Liver (tissue), 9 donors: Measurements from ENCODE around the gene AHRR. TPM values are rescaled to one million over a fixed set of nuclear protein-coding genes. Genes with fewer than 3 reads are reported as not detected.
"Not testable (repeated sequence)": the region's sequence is repeated elsewhere in the genome, so short reads cannot be mapped to it uniquely, and the experiment has no call there.

ENCODE experiments used
- DNase-seq: peaks from one replicate; pipeline ENCODE4 v3.0.0-alpha.2; 2017; ENCODE audit warnings: low spot score
- H3K27ac ChIP-seq, 2 donors: one replicate each; pipeline ENCODE4 v1.7.0; 2013; ENCODE audit warnings: inconsistent platforms in 2 of 2, low read length in 2 of 2, control low read depth in 1 of 2, low read depth in 1 of 2, mild to moderate bottlenecking in 1 of 2
- H3K27me3 ChIP-seq, 4 donors: one replicate each; pipeline versions ENCODE4 v1.6.1 to v1.7.0; 2013; ENCODE audit warnings: low read length in 3 of 4, inconsistent platforms in 1 of 4, mild to moderate bottlenecking in 1 of 4, moderate library complexity in 1 of 4; ENCODE audit not compliant: control insufficient read depth in 4 of 4, insufficient read depth in 4 of 4
- H3K36me3 ChIP-seq, 4 donors: one replicate each; pipeline versions ENCODE4 v1.6.1 to v1.7.0; 2013; ENCODE audit warnings: low read length in 3 of 4, mild to moderate bottlenecking in 3 of 4, low read depth in 1 of 4, moderate library complexity in 1 of 4; ENCODE audit not compliant: control insufficient read depth in 4 of 4, insufficient read depth in 3 of 4
- H3K4me1 ChIP-seq, 4 donors: one replicate each; pipeline versions ENCODE4 v1.6.1 to v1.7.0; 2013; ENCODE audit warnings: low read length in 3 of 4, mild to moderate bottlenecking in 3 of 4, moderate library complexity in 1 of 4; ENCODE audit not compliant: control insufficient read depth in 4 of 4, insufficient read depth in 4 of 4
- H3K4me3 ChIP-seq, 3 donors: one replicate each; pipeline versions ENCODE4 v1.6.1 to v1.7.0; 2013; ENCODE audit warnings: low read length in 3 of 3, control low read depth in 1 of 3, low read depth in 1 of 3, mild to moderate bottlenecking in 1 of 3
- H3K9ac ChIP-seq, 2 donors: one replicate each; pipeline ENCODE4 v1.7.0; 2013; ENCODE audit warnings: low read length in 2 of 2, mild to moderate bottlenecking in 2 of 2, moderate library complexity in 2 of 2, control low read depth in 1 of 2, low read depth in 1 of 2
- H3K9me3 ChIP-seq, 4 donors: one replicate each; pipeline versions ENCODE4 v1.6.1 to v1.7.0; 2013; ENCODE audit warnings: low read length in 3 of 4; ENCODE audit not compliant: control insufficient read depth in 4 of 4
- ATF3 ChIP-seq: IDR thresholded peaks from 2 replicates; pipeline ENCODE4 v1.6.1; 2016; ENCODE audit warnings: antibody characterized with exemption
- CTCF ChIP-seq: fragments of 150-350 bp; IDR thresholded peaks from 2 replicates; pipeline ENCODE4 v1.5.1; 2017; ENCODE audit warnings: improper control_type of control experiment, low read depth, low read length; ENCODE audit not compliant: missing input control
- EGR1 ChIP-seq, 2 donors: IDR thresholded peaks; 2 replicates each; pipeline ENCODE4 v1.6.1; 2016 to 2018; ENCODE audit warnings: antibody characterized with exemption in 2 of 2, low read depth in 2 of 2
- FOXA1 ChIP-seq: IDR thresholded peaks from 2 replicates; pipeline ENCODE4 v1.6.1; 2016; ENCODE audit warnings: antibody characterized with exemption
- FOXA2 ChIP-seq: IDR thresholded peaks from 2 replicates; pipeline ENCODE4 v1.6.1; 2016; ENCODE audit warnings: antibody characterized with exemption
- GABPA ChIP-seq, 2 donors: IDR thresholded peaks in 1 of 2; conservative IDR thresholded peaks in 1 of 2; 2 replicates each; pipeline ENCODE4 v1.6.1; 2016; ENCODE audit warnings: antibody characterized with exemption in 2 of 2, mild to moderate bottlenecking in 1 of 2, moderate library complexity in 1 of 2
- HNF4A ChIP-seq, 2 donors: conservative IDR thresholded peaks; 2 replicates each; pipeline ENCODE4 v1.6.1; 2016; ENCODE audit warnings: antibody characterized with exemption in 2 of 2, mild to moderate bottlenecking in 2 of 2
- HNF4G ChIP-seq: IDR thresholded peaks from 2 replicates; pipeline ENCODE4 v1.6.1; 2016; ENCODE audit warnings: antibody characterized with exemption
- JUND ChIP-seq, 2 donors: IDR thresholded peaks; 2 replicates each; pipeline ENCODE4 v1.6.1; 2016; ENCODE audit warnings: antibody characterized with exemption in 2 of 2
- MAX ChIP-seq: IDR thresholded peaks from 2 replicates; pipeline ENCODE4 v1.6.1; 2016; ENCODE audit warnings: antibody characterized with exemption
- NR2F2 ChIP-seq: IDR thresholded peaks from 2 replicates; pipeline ENCODE4 v1.6.1; 2016; ENCODE audit warnings: antibody characterized with exemption
- RAD21 ChIP-seq, 2 donors: IDR thresholded peaks; 2 replicates each; pipeline ENCODE4 v1.6.1; 2016; ENCODE audit warnings: antibody characterized with exemption in 2 of 2, mild to moderate bottlenecking in 2 of 2
- REST ChIP-seq: IDR thresholded peaks from 2 replicates; pipeline ENCODE4 v1.6.1; 2016; ENCODE audit warnings: antibody characterized with exemption, mild to moderate bottlenecking
- RXRA ChIP-seq, 2 donors: IDR thresholded peaks; 2 replicates each; pipeline ENCODE4 v1.6.1; 2017 to 2018; ENCODE audit warnings: antibody characterized with exemption in 2 of 2, mild to moderate bottlenecking in 1 of 2
- SP1 ChIP-seq: IDR thresholded peaks from 2 replicates; pipeline ENCODE4 v1.6.1; 2018; ENCODE audit warnings: antibody characterized with exemption, mild to moderate bottlenecking
- TAF1 ChIP-seq: conservative IDR thresholded peaks from 2 replicates; pipeline ENCODE4 v1.6.1; 2016; ENCODE audit warnings: antibody characterized with exemption, mild to moderate bottlenecking
- YY1 ChIP-seq: IDR thresholded peaks from 2 replicates; pipeline ENCODE4 v1.6.1; 2016; ENCODE audit warnings: antibody characterized with exemption, mild to moderate bottlenecking
- ZBTB33 ChIP-seq: IDR thresholded peaks from 2 replicates; pipeline ENCODE4 v1.6.1; 2016; ENCODE audit warnings: antibody characterized with exemption
- WGBS: extraction: QIAGEN DNeasy Blood & Tissue Kit; methylation state at CpG from one replicate; pipeline ENCODE4 v1.1.7; 2013; 5-methylcytosine and 5-hydroxymethylcytosine counted together
- polyA plus RNA-seq, 2 donors: library from polyadenylated mRNA; stranded (reverse) in 1 of 2; unstranded in 1 of 2; fragments of 200-250 nt in 1 of 2; fragments of >200 nt in 1 of 2; fragmentation: Nextera tagmentation in 1 of 2; extraction: Ambion mirVana in 1 of 2; gene quantifications; one replicate each; pipeline versions ENCODE4 v1.2.1 to v1.2.3, GENCODE V29; 2013 to 2015
- total RNA-seq, 2 donors: library from RNA; depleted of rRNA; stranded (reverse); fragments of >200 nt; gene quantifications; one replicate each; pipeline ENCODE4 v1.2.3, GENCODE V29; 2014
- donor health status: healthy.
- donor health status: healthy.
- donor health status: healthy.
- donor health status: healthy.
- donor health status: healthy.

Gene AHRR
- total and polyA plus RNA-seq, 4 donors = 0.15 to 0.47 (median 0.24) TPM

- DNase-seq = peak; percentile 17
- Histone ChIP-seq H3K9me3 (no peaks in the 10 kb centered on the region), H3K4me1 (peaks cover 0 to 3% (median 0%) of the 10 kb centered on the region in 4 donors), H3K27me3 (no peaks in the 10 kb centered on the region), H3K4me3 (no peak overlapping the region), H3K9ac (no peak overlapping the region), H3K36me3 (no peaks in the 10 kb centered on the region), H3K27ac (no peak overlapping the region)
- TF ChIP-seq ZBTB33 (no peak), GABPA (IDR thresholded peaks at IDR 0.05 in 1 of 2, conservative IDR thresholded peaks at IDR 0.05 in 1 of 2) (no peak), EGR1 (IDR thresholded peaks at IDR 0.05; ENCODE audit: low read depth in 2 of 2) (no peak), SP1 (no peak), RAD21 (IDR thresholded peaks at IDR 0.05) (no peak), REST (no peak), FOXA2 (no peak), HNF4A (conservative IDR thresholded peaks at IDR 0.05) (no peak), TAF1 (no peak), HNF4G (no peak), ATF3 (no peak), NR2F2 (no peak), CTCF (no peak), MAX (no peak), RXRA (IDR thresholded peaks at IDR 0.05) (no peak), JUND (IDR thresholded peaks at IDR 0.05) (no peak), FOXA1 (no peak), YY1 (no peak)
- 63% methylated on average over 15 of the region's 15 CpGs for WGBS
Observed at GRCh38 chr5:369151-369868, 47.8 kb downstream of the AHRR start.

GRCh38 chr5:369869-370236, 48.3 kb downstream of the AHRR start:
- H3K9me3 ChIP-seq, H3K4me3 ChIP-seq, H3K27ac ChIP-seq, H3K36me3 ChIP-seq, H3K9ac ChIP-seq, H3K27me3 ChIP-seq, DNase-seq, H3K4me1 ChIP-seq: not testable (repeated sequence)
- WGBS = 90% methylated on average over 21 of the region's 21 CpGs
